Endothelial cell of umbilical vein (primary cell): Measurements from ENCODE around the gene CLDN15. TPM values are rescaled to one million over a fixed set of nuclear protein-coding genes. Genes with fewer than 3 reads are reported as not detected.
"Not testable (repeated sequence)": the region's sequence is repeated elsewhere in the genome, so short reads cannot be mapped to it uniquely, and the experiment has no call there.

Source experiments
- BruUV-seq: library from RNA; stranded (reverse); fragments of 400-500 nt; replicated peaks from 2 replicates; lab custom pipeline; 2021; lab: Mats Ljungman, UMichigan
- CTCF ChIA-PET: fragments of 300-600, 350-600 bp; sonication (Branson Sonifier 250); formaldehyde crosslinking; loops from one replicate; lab custom pipeline; 2021; ENCODE audit warnings: antibody characterized with exemption, inconsistent platforms; lab: Charles Lee
- POLR2A ChIA-PET: fragments of 300-600, 350-600 bp; sonication (Branson Sonifier 250); formaldehyde crosslinking; loops from one replicate; lab custom pipeline; 2021; ENCODE audit warnings: antibody characterized with exemption, inconsistent platforms; lab: Charles Lee
- DNase-seq: peaks from one replicate; pipeline ENCODE4 v3.0.0-alpha.2; 2011; ENCODE audit warnings: low read depth, low spot score
- FAIRE-seq: peaks from 2 replicates; lab custom pipeline; 2011; peaks lifted over from hg19 to GRCh38; lab: Jason Lieb, UNC
- H2AFZ ChIP-seq: 2 replicates; pipeline ENCODE4 v1.6.0; 2012; ENCODE audit warnings: low read depth, low read length, control low read depth, inconsistent platforms
- H3K27ac ChIP-seq: 2 replicates; pipeline ENCODE4 v1.5.1; 2011; ENCODE audit warnings: low read depth, mild to moderate bottlenecking, control low read depth, low read length, moderate library complexity; ENCODE audit not compliant: insufficient read depth
- H3K27me3 ChIP-seq, 2 experiments: 2 replicates each; pipeline versions ENCODE4 v1.6.0 to v1.6.1; 2011; ENCODE audit warnings: low read length in 2 of 2, mixed read lengths in 1 of 2; ENCODE audit not compliant: control insufficient read depth in 2 of 2, insufficient read depth in 2 of 2
- H3K36me3 ChIP-seq, 2 experiments: 2 replicates in 1 of 2; 3 replicates in 1 of 2; pipeline ENCODE4 v1.5.1; 2011; ENCODE audit warnings: low read length in 2 of 2, mild to moderate bottlenecking in 1 of 2, moderate library complexity in 1 of 2; ENCODE audit not compliant: control insufficient read depth in 2 of 2, insufficient read depth in 2 of 2; ENCODE audit errors: extremely low read depth in 1 of 2
- H3K4me1 ChIP-seq: 3 replicates; pipeline ENCODE4 v1.5.1; 2011; ENCODE audit warnings: mild to moderate bottlenecking, low read length; ENCODE audit not compliant: control insufficient read depth, insufficient read depth; ENCODE audit errors: extremely low read depth
- H3K4me2 ChIP-seq: 2 replicates; pipeline ENCODE4 v1.6.1; 2011; ENCODE audit warnings: low read length, control low read depth, mixed read lengths; ENCODE audit not compliant: insufficient read depth
- H3K4me3 ChIP-seq, 3 experiments: fragments of 200-600 bp in 1 of 3; sonication (generic), shearing (Covaris generic) in 1 of 3; replicated peaks in 1 of 3; 2 replicates each; pipeline ENCODE4 v1.5.1; 2011 to 2016; ENCODE audit warnings: control low read depth in 3 of 3, low read length in 3 of 3, mild to moderate bottlenecking in 2 of 3, inconsistent platforms in 1 of 3, low read depth in 1 of 3, moderate library complexity in 1 of 3; ENCODE audit not compliant: insufficient read depth in 1 of 3
- H3K79me2 ChIP-seq: 2 replicates; pipeline ENCODE4 v1.6.0; 2012; ENCODE audit warnings: low read length, inconsistent platforms; ENCODE audit not compliant: control insufficient read depth, insufficient read depth
- H3K9ac ChIP-seq: replicated peaks from 2 replicates; pipeline ENCODE3; 2011; ENCODE audit warnings: low read length, control low read depth; ENCODE audit not compliant: insufficient read depth; ENCODE audit errors: extremely low read depth
- H3K9me1 ChIP-seq: replicated peaks from 3 replicates; pipeline ENCODE4 v1.6.0; 2011; ENCODE audit warnings: mild to moderate bottlenecking, low read length; ENCODE audit not compliant: control insufficient read depth, insufficient read depth; ENCODE audit errors: extremely low read depth
- H3K9me3 ChIP-seq: replicated peaks from 2 replicates; pipeline ENCODE4 v1.5.1; 2012; ENCODE audit warnings: low read length, inconsistent platforms; ENCODE audit not compliant: control insufficient read depth, insufficient read depth
- H4K20me1 ChIP-seq: replicated peaks from 2 replicates; pipeline ENCODE3; 2011; ENCODE audit warnings: mild to moderate bottlenecking, low read length; ENCODE audit not compliant: control insufficient read depth, insufficient read depth; ENCODE audit errors: extremely low read depth
- EZH2 ChIP-seq: IDR thresholded peaks from 2 replicates; pipeline ENCODE4 v1.6.1; 2012; ENCODE audit warnings: borderline replicate concordance, low read depth, mild to moderate bottlenecking, moderate library complexity, low read length, inconsistent platforms; ENCODE audit not compliant: severe bottlenecking
- FOS ChIP-seq: IDR thresholded peaks from 2 replicates; pipeline ENCODE4 v1.6.1; 2011; ENCODE audit warnings: mild to moderate bottlenecking, low read length, moderate library complexity, borderline replicate concordance; ENCODE audit not compliant: insufficient read depth
- GATA2 ChIP-seq: IDR thresholded peaks from 2 replicates; pipeline ENCODE4 v1.7.0; 2011; ENCODE audit warnings: low read depth, mild to moderate bottlenecking, moderate library complexity, mixed read lengths, low read length; ENCODE audit not compliant: insufficient read length, insufficient read depth
- JUN ChIP-seq: IDR thresholded peaks from 2 replicates; pipeline ENCODE4 v1.6.1; 2011; ENCODE audit warnings: borderline replicate concordance, low read depth; ENCODE audit not compliant: insufficient read length, insufficient read depth
- MYC ChIP-seq: IDR thresholded peaks from one replicate; pipeline ENCODE4 v1.6.1; 2011; ENCODE audit warnings: mild to moderate bottlenecking, low read depth, low read length
- POLR2A ChIP-seq: IDR thresholded peaks from 2 replicates; pipeline ENCODE4 v1.6.1; 2012; ENCODE audit warnings: low read depth, mild to moderate bottlenecking, control low read depth, low read length
- POLR2AphosphoS5 ChIP-seq: IDR thresholded peaks from 2 replicates; pipeline ENCODE4 v1.6.1; 2012; ENCODE audit warnings: low read depth, mild to moderate bottlenecking, control low read depth, low read length, moderate library complexity; ENCODE audit not compliant: insufficient read depth
- dilution Hi-C: fragments of 300-500 bp; cut with MboI; formaldehyde crosslinking; loops from one replicate; pipeline ENCODE4 v1.15.0; 2019; ENCODE audit warnings: low sequenced_read_pairs; ENCODE audit not compliant: extremely low pct_ligation_motif_present
- intact Hi-C: fragments of 100-400 bp; cut with micrococcal nuclease; formaldehyde crosslinking; loops from one replicate; pipeline ENCODE4 v1.10.0; 2022
- polyA plus RNA-seq, 4 experiments: library from polyadenylated mRNA; depleted of rRNA in 3 of 4; stranded (reverse) in 3 of 4; unstranded in 1 of 4; fragments of >200 nt; gene quantifications; 2 replicates each; pipeline versions ENCODE4 v1.2.1 to v1.2.3, GENCODE V29; 2011 to 2012; ENCODE audit warnings: missing spikeins in 1 of 4
- total RNA-seq: library from RNA; stranded (reverse); gene quantifications from 2 replicates; pipeline ENCODE4 v1.2.3, GENCODE V29; 2021
- TF ChIP-seq, protein P1 (sequence below): IDR thresholded peaks from 2 replicates; pipeline ENCODE4 v1.6.1; 2011; ENCODE audit not compliant: insufficient read depth, insufficient read length
- TF ChIP-seq, protein P2 (sequence below), 2 donors: IDR thresholded peaks; 1 replicate in 1 of 2; 2 replicates in 1 of 2; pipeline ENCODE4 v1.5.1; 2011; ENCODE audit warnings: low read length in 2 of 2, mild to moderate bottlenecking in 2 of 2, moderate library complexity in 2 of 2, control low read depth in 1 of 2, inconsistent platforms in 1 of 2, low read depth in 1 of 2; ENCODE audit not compliant: insufficient read depth in 1 of 2; ENCODE audit errors: extremely low read depth in 1 of 2

The CLDN15 gene
- total and polyA plus RNA-seq, 2 donors (not counting 3 experiments of a cell fraction or from before 2014, with no cell fraction given), result 11.3 to 17.7 TPM

DNA sequence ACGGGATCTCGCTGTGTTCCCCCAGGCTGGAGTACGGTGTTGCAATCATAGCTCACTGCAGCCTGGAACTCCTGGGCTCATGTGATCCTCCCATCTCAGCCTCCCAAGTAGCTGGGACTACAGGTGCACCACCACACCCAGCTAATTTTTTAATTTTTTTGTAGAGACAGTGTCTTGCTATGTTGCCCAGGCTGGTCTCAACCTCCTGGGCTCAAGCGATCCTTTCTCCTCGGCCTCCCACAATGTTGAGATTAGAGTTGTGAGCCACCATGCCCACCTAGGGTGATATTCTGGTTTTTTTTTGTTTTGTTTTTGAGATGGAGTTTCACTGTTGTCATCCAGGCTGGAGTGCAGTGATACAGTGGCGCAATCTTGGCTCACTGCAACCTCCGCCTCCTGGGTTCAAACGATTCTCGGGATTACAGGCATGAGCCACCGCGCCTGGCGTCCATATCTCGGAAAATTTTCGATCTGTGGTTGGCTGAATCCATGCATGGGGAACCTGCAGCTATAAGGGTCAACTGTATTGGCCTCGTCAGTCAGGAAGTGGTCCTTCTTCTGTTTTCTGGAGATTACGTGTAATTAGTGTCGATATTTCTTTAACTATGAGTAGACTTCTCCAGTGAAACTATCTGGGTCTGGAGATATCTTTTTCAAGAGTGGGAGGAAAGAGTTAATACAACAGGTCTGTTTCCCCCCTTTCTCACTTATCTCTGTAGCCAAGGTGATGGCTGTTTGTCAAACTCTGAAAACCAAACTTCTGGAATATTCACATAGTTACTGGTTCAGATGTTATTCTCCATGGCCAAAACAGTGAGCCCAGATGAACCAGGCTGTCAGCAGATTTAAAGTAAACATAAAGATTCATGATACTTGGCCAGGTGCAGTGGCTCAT, 28.3 kb upstream of the CLDN15 start:
- no peaks in the 10 kb centered on the region for H3K79me2 ChIP-seq
- H3K9ac ChIP-seq, result no peak overlapping the region
- no peak overlapping the region for H2AFZ ChIP-seq
- DNase-seq (no peak), FAIRE-seq (no peak)
- no peaks in the 10 kb centered on the region for H3K27me3 ChIP-seq
- no peak for TF ChIP-seq POLR2A
- no peak for TF ChIP-seq MYC
- TF ChIP-seq, protein P1, sequence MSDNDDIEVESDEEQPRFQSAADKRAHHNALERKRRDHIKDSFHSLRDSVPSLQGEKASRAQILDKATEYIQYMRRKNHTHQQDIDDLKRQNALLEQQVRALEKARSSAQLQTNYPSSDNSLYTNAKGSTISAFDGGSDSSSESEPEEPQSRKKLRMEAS, result no peak
- no peak for TF ChIP-seq EZH2
- TF ChIP-seq, protein P2, sequence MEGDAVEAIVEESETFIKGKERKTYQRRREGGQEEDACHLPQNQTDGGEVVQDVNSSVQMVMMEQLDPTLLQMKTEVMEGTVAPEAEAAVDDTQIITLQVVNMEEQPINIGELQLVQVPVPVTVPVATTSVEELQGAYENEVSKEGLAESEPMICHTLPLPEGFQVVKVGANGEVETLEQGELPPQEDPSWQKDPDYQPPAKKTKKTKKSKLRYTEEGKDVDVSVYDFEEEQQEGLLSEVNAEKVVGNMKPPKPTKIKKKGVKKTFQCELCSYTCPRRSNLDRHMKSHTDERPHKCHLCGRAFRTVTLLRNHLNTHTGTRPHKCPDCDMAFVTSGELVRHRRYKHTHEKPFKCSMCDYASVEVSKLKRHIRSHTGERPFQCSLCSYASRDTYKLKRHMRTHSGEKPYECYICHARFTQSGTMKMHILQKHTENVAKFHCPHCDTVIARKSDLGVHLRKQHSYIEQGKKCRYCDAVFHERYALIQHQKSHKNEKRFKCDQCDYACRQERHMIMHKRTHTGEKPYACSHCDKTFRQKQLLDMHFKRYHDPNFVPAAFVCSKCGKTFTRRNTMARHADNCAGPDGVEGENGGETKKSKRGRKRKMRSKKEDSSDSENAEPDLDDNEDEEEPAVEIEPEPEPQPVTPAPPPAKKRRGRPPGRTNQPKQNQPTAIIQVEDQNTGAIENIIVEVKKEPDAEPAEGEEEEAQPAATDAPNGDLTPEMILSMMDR (IDR thresholded peaks at IDR 0.05; ENCODE audit: extremely low read depth in 1 of 2, insufficient read depth in 1 of 2, low read depth in 1 of 2, low read length in 2 of 2), result no peak
- no peak for TF ChIP-seq POLR2AphosphoS5
- TF ChIP-seq FOS, result no peak
- TF ChIP-seq JUN, result no peak
- no peak for TF ChIP-seq GATA2
- no peaks in the 10 kb centered on the region for H3K4me1 ChIP-seq
- CTCF ChIA-PET, result interaction anchor here (1.0 to 2.4 kb wide), 3 partner anchors 12 to 122 kb away, joined by 3 to 5 read pairs (median 4); no protein-coding TSS in a partner anchor
- no peak overlapping the region for H3K27ac ChIP-seq
- dilution Hi-C loops, result no loop called here
- no peaks in the 10 kb centered on the region for H3K9me3 ChIP-seq
- intact Hi-C loops, result no loop called here
- no peaks in the 10 kb centered on the region for H4K20me1 ChIP-seq
- no peaks in the 10 kb centered on the region for H3K9me1 ChIP-seq
- POLR2A ChIA-PET, result no interaction called here
- BruUV-seq, result no TSS peak
- no peak overlapping the region for H3K4me2 ChIP-seq
- H3K4me3 ChIP-seq, result no peak overlapping the region
- H3K36me3 ChIP-seq, result no peaks in the 10 kb centered on the region

DNA sequence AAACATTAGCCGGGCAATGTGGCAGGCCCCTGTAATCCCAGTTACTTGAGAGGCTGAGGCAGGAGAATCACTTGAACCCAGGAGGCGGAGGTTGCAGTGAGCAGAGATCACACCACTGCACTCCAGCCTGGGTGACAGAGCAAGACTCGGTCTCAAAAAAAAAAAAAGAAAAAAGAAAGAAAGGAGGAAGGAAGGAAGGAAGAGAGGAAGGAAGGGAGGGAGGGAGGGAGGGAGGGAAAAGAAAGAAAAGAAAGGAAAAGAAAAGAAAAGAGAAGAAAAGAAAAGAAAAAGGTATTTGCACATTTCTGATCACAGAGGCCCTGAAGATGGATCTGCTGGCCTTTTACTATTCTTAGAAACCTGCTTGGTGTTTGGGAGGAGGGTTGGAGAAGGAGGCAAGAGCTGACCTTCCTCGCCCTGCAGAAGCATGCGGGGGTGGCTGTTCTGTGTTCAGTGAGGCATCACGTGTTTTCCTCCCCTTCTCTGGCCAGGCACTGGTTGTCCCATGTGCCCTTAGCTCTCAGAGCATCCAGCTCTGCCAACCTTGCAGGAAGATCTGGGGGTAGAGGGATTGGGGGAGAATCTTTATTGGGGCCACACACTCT, 26.6 kb upstream of the CLDN15 start:
- H3K27me3 ChIP-seq, H3K9me3 ChIP-seq, H3K4me3 ChIP-seq, intact Hi-C loops, H3K4me1 ChIP-seq, H3K9me1 ChIP-seq, dilution Hi-C loops, H2AFZ ChIP-seq, H3K4me2 ChIP-seq, H3K27ac ChIP-seq, H3K9ac ChIP-seq, H3K36me3 ChIP-seq, H4K20me1 ChIP-seq, H3K79me2 ChIP-seq, DNase-seq, FAIRE-seq, POLR2A ChIA-PET, BruUV-seq: not testable (repeated sequence)
- CTCF ChIA-PET, result interaction anchor here (0.9 to 2.4 kb wide), 3 partner anchors 10 to 20 kb away, joined by 3 to 5 read pairs (median 5); no protein-coding TSS in a partner anchor
